Measurements from ENCODE around the gene TIMM9. TPM values are rescaled to one million over a fixed set of nuclear protein-coding genes. Genes with fewer than 3 reads are reported as not detected.

Gene TIMM9
- 51.3 and 71.7 TPM in 2 replicates for total RNA-seq (2014; rRNA removed; shearing (Covaris generic); ENCODE audit: low replicate concordance)

DNA sequence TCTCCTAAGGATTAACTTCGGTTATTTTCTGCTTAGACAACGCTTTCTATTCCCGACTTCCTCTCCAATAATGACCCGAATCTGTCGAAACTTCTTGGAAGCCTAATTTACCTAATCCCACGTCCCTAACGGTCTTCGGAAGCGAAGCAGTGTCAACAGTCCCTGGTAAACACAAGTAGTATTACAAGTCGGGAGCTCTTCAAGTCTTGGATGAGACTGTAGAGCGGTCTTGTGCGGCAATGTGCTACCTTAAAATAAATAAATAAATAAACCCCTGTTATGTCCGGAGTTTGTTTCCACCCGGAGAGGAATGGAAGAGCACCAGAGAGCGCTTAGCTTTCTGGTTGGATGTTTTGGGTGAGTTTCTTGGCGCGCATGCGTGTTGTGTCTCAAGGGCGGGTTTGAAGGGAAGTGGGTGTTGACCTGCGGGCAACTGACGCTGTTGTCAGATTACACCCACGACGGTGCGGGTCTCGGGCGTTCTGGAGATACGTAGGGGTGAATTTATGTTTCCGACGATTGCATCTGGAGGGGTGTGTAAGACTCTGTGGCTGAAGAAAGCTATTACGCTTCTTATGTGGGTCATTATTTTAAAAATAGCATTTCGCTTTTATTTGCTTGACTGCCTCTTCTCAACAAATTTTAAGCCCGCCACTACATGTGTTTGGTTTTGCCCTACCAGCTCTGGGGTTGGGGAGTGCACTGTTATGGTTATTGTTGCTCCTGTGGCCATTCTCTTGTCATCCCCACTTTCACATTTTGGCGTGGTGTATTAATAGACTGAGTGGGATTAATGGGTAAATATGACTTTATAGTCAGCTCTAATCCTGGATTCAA lies at the start of gene TIMM9, which contains the start of gene KIAA0586:
Gene TIMM9, minus strand, starts transcription at position 251 of the 837 bp plus-strand sequence. CDS start 15,586 bp downstream, outside the sequence.
Gene KIAA0586, plus strand, starts transcription at position 439 of the 837 bp plus-strand sequence. CDS start 546 bp downstream, outside the sequence.
- H3K9me2 ChIP-seq (replicated peaks; ENCODE audit: insufficient read depth, low read length), result no peaks in the 10 kb centered on the region
- peaks cover 71% of the 10 kb centered on the region for H3K79me2 ChIP-seq (ENCODE audit: low read length)
- H3K27ac ChIP-seq (ENCODE audit: low read length), result peak within 1 kb of the TSS; percentile 81
- H3K4me3 ChIP-seq (ENCODE audit: low read length), result peak within 1 kb of the TSS; percentile 88
- H3K9me3 ChIP-seq (ENCODE audit: low read length), result no peaks in the 10 kb centered on the region
- DNase-seq, result peak; percentile 100
- H3K4me2 ChIP-seq (ENCODE audit: low read depth, low read length, poor library complexity, severe bottlenecking), result peak within 1 kb of the TSS; percentile 92
- H3K4me1 ChIP-seq (ENCODE audit: low read length), result peaks cover 30% of the 10 kb centered on the region
- H2AFZ ChIP-seq (ENCODE audit: low read length), result peak within 1 kb of the TSS; percentile 98
- peak within 1 kb of the TSS; percentile 86 for H3K9ac ChIP-seq (ENCODE audit: low read length)
- H4K20me1 ChIP-seq (ENCODE audit: insufficient read depth, low read depth, low read length), result no peaks in the 10 kb centered on the region
- H3K27me3 ChIP-seq (ENCODE audit: low read length), result no peaks in the 10 kb centered on the region
- peaks cover 23% of the 10 kb centered on the region; the same call in 1 of the 2 replicates for H3K36me3 ChIP-seq (ENCODE audit: insufficient read depth, low read length)

GRCh38 chr14:58476320-58476719 lies 49.0 kb upstream of the TIMM9 start:
- no peaks in the 10 kb centered on the region for H3K79me2 ChIP-seq (ENCODE audit: low read length)
- no peak overlapping the region for H3K4me3 ChIP-seq (ENCODE audit: low read length)
- peaks cover 15% of the 10 kb centered on the region for H3K4me1 ChIP-seq (ENCODE audit: low read length)
- H3K27me3 ChIP-seq (ENCODE audit: low read length), result no peaks in the 10 kb centered on the region
- no peak overlapping the region for H2AFZ ChIP-seq (ENCODE audit: low read length)
- no peak for DNase-seq
- H3K4me2 ChIP-seq (ENCODE audit: low read depth, low read length, poor library complexity, severe bottlenecking), result no peak overlapping the region
- H3K9me3 ChIP-seq (ENCODE audit: low read length), result no peaks in the 10 kb centered on the region
- no peaks in the 10 kb centered on the region for H3K9me2 ChIP-seq (replicated peaks; ENCODE audit: insufficient read depth, low read length)
- H3K9ac ChIP-seq (ENCODE audit: low read length), result no peak overlapping the region
- H3K27ac ChIP-seq (ENCODE audit: low read length), result no peak overlapping the region
- H4K20me1 ChIP-seq (ENCODE audit: insufficient read depth, low read depth, low read length), result no peaks in the 10 kb centered on the region
- H3K36me3 ChIP-seq (ENCODE audit: insufficient read depth, low read length), result peaks cover 35% of the 10 kb centered on the region; the same call in 1 of the 2 replicates

GRCh38 chr14:58469309-58469708 lies 42.0 kb upstream of the TIMM9 start:
- Histone ChIP-seq H3K4me2 (ENCODE audit: low read depth, low read length, poor library complexity, severe bottlenecking) (no peak overlapping the region), H2AFZ (ENCODE audit: low read length) (no peak overlapping the region), H3K79me2 (ENCODE audit: low read length) (no peaks in the 10 kb centered on the region; the same call in 1 of the 2 replicates), H3K9me3 (ENCODE audit: low read length) (no peaks in the 10 kb centered on the region), H3K4me1 (ENCODE audit: low read length) (no peaks in the 10 kb centered on the region), H3K4me3 (ENCODE audit: low read length) (no peak overlapping the region), H3K9ac (ENCODE audit: low read length) (no peak overlapping the region), H3K27me3 (ENCODE audit: low read length) (no peaks in the 10 kb centered on the region), H3K27ac (ENCODE audit: low read length) (no peak overlapping the region), H3K9me2 (replicated peaks; ENCODE audit: insufficient read depth, low read length) (no peaks in the 10 kb centered on the region), H3K36me3 (ENCODE audit: insufficient read depth, low read length) (peaks cover 29% of the 10 kb centered on the region; the same call in 1 of the 2 replicates), H4K20me1 (ENCODE audit: insufficient read depth, low read depth, low read length) (no peaks in the 10 kb centered on the region)
- no peak for DNase-seq

- H3K4me2 ChIP-seq (ENCODE audit: low read depth, low read length, poor library complexity, severe bottlenecking), result no peak overlapping the region
- no peak overlapping the region for H3K27ac ChIP-seq (ENCODE audit: low read length)
- no peak overlapping the region for H2AFZ ChIP-seq (ENCODE audit: low read length)
- H3K4me3 ChIP-seq (ENCODE audit: low read length), result no peak overlapping the region
- DNase-seq, result no peak
- H3K79me2 ChIP-seq (ENCODE audit: low read length), result no peaks in the 10 kb centered on the region; the same call in none of the 2 replicates
- no peaks in the 10 kb centered on the region for H3K9me2 ChIP-seq (replicated peaks; ENCODE audit: insufficient read depth, low read length)
- H3K9me3 ChIP-seq (ENCODE audit: low read length), result no peaks in the 10 kb centered on the region
- peaks cover 41% of the 10 kb centered on the region; the same call in 1 of the 2 replicates for H3K36me3 ChIP-seq (ENCODE audit: insufficient read depth, low read length)
- H4K20me1 ChIP-seq (ENCODE audit: insufficient read depth, low read depth, low read length), result no peaks in the 10 kb centered on the region
- no peaks in the 10 kb centered on the region for H3K27me3 ChIP-seq (ENCODE audit: low read length)
- no peak overlapping the region for H3K9ac ChIP-seq (ENCODE audit: low read length)
- H3K4me1 ChIP-seq (ENCODE audit: low read length), result no peaks in the 10 kb centered on the region
Observed at GRCh38 chr14:58467575-58467974, 40.2 kb upstream of the TIMM9 start.

DNA sequence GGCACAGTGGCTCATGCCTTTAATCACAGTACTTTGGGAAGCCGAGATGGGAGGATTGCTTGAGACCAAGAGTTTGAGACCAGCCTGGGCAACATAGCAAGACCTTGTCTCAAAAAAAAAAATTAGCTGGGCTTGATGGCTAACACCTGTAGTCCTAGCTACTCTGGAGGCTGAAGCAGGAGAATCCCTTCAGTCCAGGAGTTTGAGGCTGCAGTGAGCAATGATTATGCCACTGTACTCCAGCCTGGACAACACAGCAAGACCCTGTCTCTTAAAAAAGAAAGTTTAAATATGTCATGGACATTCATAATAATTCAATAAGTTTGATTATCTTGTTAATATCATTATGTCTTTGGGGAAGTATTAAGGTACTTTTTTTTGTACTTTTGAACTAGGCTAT lies 39.1 kb upstream of the TIMM9 start:
- no peaks in the 10 kb centered on the region for H4K20me1 ChIP-seq (ENCODE audit: insufficient read depth, low read depth, low read length)
- no peaks in the 10 kb centered on the region for H3K27me3 ChIP-seq (ENCODE audit: low read length)
- H3K4me2 ChIP-seq (ENCODE audit: low read depth, low read length, poor library complexity, severe bottlenecking), result no peak overlapping the region
- H2AFZ ChIP-seq (ENCODE audit: low read length), result no peak overlapping the region
- no peak for DNase-seq
- no peak overlapping the region for H3K27ac ChIP-seq (ENCODE audit: low read length)
- no peak overlapping the region for H3K4me3 ChIP-seq (ENCODE audit: low read length)
- no peak overlapping the region for H3K9ac ChIP-seq (ENCODE audit: low read length)
- H3K36me3 ChIP-seq (ENCODE audit: insufficient read depth, low read length), result peaks cover 48% of the 10 kb centered on the region; the same call in 1 of the 2 replicates
- H3K9me3 ChIP-seq (ENCODE audit: low read length), result no peaks in the 10 kb centered on the region
- peaks cover 4% of the 10 kb centered on the region for H3K79me2 ChIP-seq (ENCODE audit: low read length)
- no peaks in the 10 kb centered on the region for H3K4me1 ChIP-seq (ENCODE audit: low read length)
- H3K9me2 ChIP-seq (replicated peaks; ENCODE audit: insufficient read depth, low read length), result no peaks in the 10 kb centered on the region

DNA sequence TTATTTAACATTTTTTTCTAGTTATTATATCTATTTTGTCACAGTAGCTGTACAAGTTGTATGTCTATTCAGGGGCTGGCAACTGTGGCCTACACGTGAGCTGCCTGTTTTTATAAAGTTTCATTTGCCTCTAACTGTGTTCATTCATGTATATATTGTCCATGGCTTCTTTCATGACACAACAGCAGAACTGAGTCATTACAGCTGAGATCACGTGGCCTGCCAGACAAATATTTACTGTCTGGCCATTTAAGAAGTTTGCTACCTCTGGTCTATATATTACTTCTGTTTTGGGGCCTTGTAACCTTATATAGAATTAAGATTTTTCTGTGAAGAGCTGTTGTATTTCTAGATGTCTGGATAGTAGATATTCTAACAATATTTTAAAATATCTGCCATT lies 38.1 kb upstream of the TIMM9 start:
- Histone ChIP-seq H3K27ac (ENCODE audit: low read length) (no peak overlapping the region), H3K9ac (ENCODE audit: low read length) (no peak overlapping the region), H3K79me2 (ENCODE audit: low read length) (peaks cover 4% of the 10 kb centered on the region), H2AFZ (ENCODE audit: low read length) (no peak overlapping the region), H3K4me1 (ENCODE audit: low read length) (no peaks in the 10 kb centered on the region), H3K9me2 (replicated peaks; ENCODE audit: insufficient read depth, low read length) (no peaks in the 10 kb centered on the region), H3K36me3 (ENCODE audit: insufficient read depth, low read length) (peaks cover 53% of the 10 kb centered on the region; the same call in 1 of the 2 replicates), H3K9me3 (ENCODE audit: low read length) (no peaks in the 10 kb centered on the region), H3K27me3 (ENCODE audit: low read length) (no peaks in the 10 kb centered on the region), H3K4me3 (ENCODE audit: low read length) (no peak overlapping the region), H4K20me1 (ENCODE audit: insufficient read depth, low read depth, low read length) (no peaks in the 10 kb centered on the region), H3K4me2 (ENCODE audit: low read depth, low read length, poor library complexity, severe bottlenecking) (no peak overlapping the region)
- no peak for DNase-seq

- H4K20me1 ChIP-seq (ENCODE audit: insufficient read depth, low read depth, low read length), result no peaks in the 10 kb centered on the region
- no peak overlapping the region for H3K27ac ChIP-seq (ENCODE audit: low read length)
- H3K4me3 ChIP-seq (ENCODE audit: low read length), result no peak overlapping the region
- H3K9me2 ChIP-seq (replicated peaks; ENCODE audit: insufficient read depth, low read length), result no peaks in the 10 kb centered on the region
- H2AFZ ChIP-seq (ENCODE audit: low read length), result no peak overlapping the region
- no peaks in the 10 kb centered on the region for H3K4me1 ChIP-seq (ENCODE audit: low read length)
- DNase-seq, result no peak
- peaks cover 61% of the 10 kb centered on the region; the same call in 1 of the 2 replicates for H3K36me3 ChIP-seq (ENCODE audit: insufficient read depth, low read length)
- H3K4me2 ChIP-seq (ENCODE audit: low read depth, low read length, poor library complexity, severe bottlenecking), result no peak overlapping the region
- H3K27me3 ChIP-seq (ENCODE audit: low read length), result no peaks in the 10 kb centered on the region
- peaks cover 4% of the 10 kb centered on the region for H3K79me2 ChIP-seq (ENCODE audit: low read length)
- H3K9ac ChIP-seq (ENCODE audit: low read length), result no peak overlapping the region
- H3K9me3 ChIP-seq (ENCODE audit: low read length), result no peaks in the 10 kb centered on the region
Observed at GRCh38 chr14:58464652-58465051, 37.3 kb upstream of the TIMM9 start.

DNA sequence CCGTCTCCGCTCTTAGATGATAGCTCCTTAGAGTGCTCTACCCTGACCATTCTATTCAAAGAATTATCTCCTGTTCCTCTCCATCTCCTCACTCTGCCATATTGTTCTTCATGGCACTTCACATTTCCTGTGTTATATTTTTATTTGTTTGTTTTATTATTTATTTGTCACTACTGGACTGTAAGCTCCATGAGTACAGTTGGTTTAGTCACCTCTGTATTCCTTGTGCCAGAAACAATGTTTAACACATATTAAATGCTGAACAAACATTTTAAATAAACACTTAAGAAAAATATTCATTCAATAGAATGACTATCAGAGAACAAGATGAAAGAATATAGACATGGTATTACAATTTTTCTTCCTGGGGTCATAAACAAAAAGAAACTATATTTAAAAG lies 35.8 kb upstream of the TIMM9 start:
- Histone ChIP-seq H3K27ac (ENCODE audit: low read length) (no peak overlapping the region), H3K4me2 (ENCODE audit: low read depth, low read length, poor library complexity, severe bottlenecking) (no peak overlapping the region), H3K27me3 (ENCODE audit: low read length) (no peaks in the 10 kb centered on the region), H3K4me1 (ENCODE audit: low read length) (no peaks in the 10 kb centered on the region), H3K4me3 (ENCODE audit: low read length) (no peak overlapping the region), H2AFZ (ENCODE audit: low read length) (no peak overlapping the region), H3K9me2 (replicated peaks; ENCODE audit: insufficient read depth, low read length) (no peaks in the 10 kb centered on the region), H3K79me2 (ENCODE audit: low read length) (peaks cover 4% of the 10 kb centered on the region), H3K9me3 (ENCODE audit: low read length) (no peaks in the 10 kb centered on the region), H3K36me3 (ENCODE audit: insufficient read depth, low read length) (peaks cover 62% of the 10 kb centered on the region; the same call in 1 of the 2 replicates), H4K20me1 (ENCODE audit: insufficient read depth, low read depth, low read length) (no peaks in the 10 kb centered on the region), H3K9ac (ENCODE audit: low read length) (no peak overlapping the region)
- no peak for DNase-seq
